Panc1 (cell line): ENCODE data around the gene IGSF9. TPM values are rescaled to one million over a fixed set of nuclear protein-coding genes. Genes with fewer than 3 reads are reported as not detected.

Source experiments
- ATAC-seq: fragments of 200-7000 bp; cut with Tn5 transposase; 2 replicates; pipeline ENCODE4 v1.9.1; 2020; ENCODE audit warnings: mild to moderate bottlenecking, moderate library complexity
- BruUV-seq: library from RNA; stranded (reverse); fragments of 400-500 nt; replicated peaks from 2 replicates; lab custom pipeline; 2021; lab: Mats Ljungman, UMichigan
- CTCF ChIA-PET: fragments of 300-600 bp; sonication (Branson Sonifier 250); formaldehyde crosslinking; loops from one replicate; lab custom pipeline; 2022; ENCODE audit warnings: antibody characterized with exemption; lab: Charles Lee
- POLR2A ChIA-PET: fragments of 300-600 bp; sonication (Branson Sonifier 250); formaldehyde crosslinking; loops from one replicate; lab custom pipeline; 2022; ENCODE audit warnings: antibody characterized with exemption; lab: Charles Lee
- DNase-seq: peaks from one replicate; pipeline ENCODE4 v3.0.0-alpha.2; 2010; ENCODE audit warnings: low read depth, low spot score
- H3K27ac ChIP-seq: 2 replicates; pipeline ENCODE4 v1.5.1; 2011; ENCODE audit warnings: mild to moderate bottlenecking, low read length, inconsistent platforms
- H3K27me3 ChIP-seq: fragments of 200-500 bp; sonication (Bioruptor generic); 2 replicates; pipeline ENCODE4 v1.6.0; 2014; ENCODE audit warnings: low read length, inconsistent platforms; ENCODE audit not compliant: control insufficient read depth, insufficient read depth
- H3K36me3 ChIP-seq: fragments of 200-500 bp; sonication (Bioruptor generic); 2 replicates; pipeline ENCODE4 v1.5.1; 2014; ENCODE audit warnings: inconsistent platforms, mild to moderate bottlenecking, low read length, moderate library complexity; ENCODE audit not compliant: control insufficient read depth, insufficient read depth
- H3K4me1 ChIP-seq: 2 replicates; pipeline ENCODE4 v1.5.1; 2011; ENCODE audit warnings: inconsistent platforms, mild to moderate bottlenecking, low read length, moderate library complexity; ENCODE audit not compliant: control insufficient read depth, insufficient read depth
- H3K4me3 ChIP-seq, 2 experiments: 2 replicates each; pipeline ENCODE4 v1.5.1; 2011 to 2012; ENCODE audit warnings: low read depth in 2 of 2, low read length in 2 of 2, mild to moderate bottlenecking in 2 of 2, inconsistent platforms in 1 of 2, moderate library complexity in 1 of 2
- H3K9me3 ChIP-seq: fragments of 200-500 bp; sonication (Bioruptor generic); 2 replicates; pipeline ENCODE4 v1.5.1; 2014; ENCODE audit warnings: low read depth, mild to moderate bottlenecking, inconsistent platforms, low read length, moderate library complexity; ENCODE audit not compliant: control insufficient read depth, insufficient read depth
- POLR2AphosphoS5 ChIP-seq: IDR thresholded peaks from 2 replicates; pipeline ENCODE4 v1.6.1; 2012; ENCODE audit warnings: mild to moderate bottlenecking, low read depth, low read length, moderate library complexity
- SIN3A ChIP-seq: IDR thresholded peaks from 2 replicates; pipeline ENCODE4 v1.6.1; 2012; ENCODE audit warnings: low read depth, mild to moderate bottlenecking, low read length, moderate library complexity, borderline replicate concordance; ENCODE audit not compliant: insufficient read depth
- TCF7L2 ChIP-seq: IDR thresholded peaks from 2 replicates; pipeline ENCODE4 v1.6.1; 2011; ENCODE audit warnings: mild to moderate bottlenecking, low read depth, low read length, inconsistent platforms
- in situ Hi-C: cut with HindIII; loops from 2 replicates; pipeline ENCODE4 v1.10.0; 2016; ENCODE audit warnings: low sequenced_read_pairs, low pct_unique_long_range_greater_than_20kb
- intact Hi-C: fragments of 100-400 bp; cut with micrococcal nuclease; formaldehyde crosslinking; loops from one replicate; pipeline ENCODE4 v1.10.0; 2022; ENCODE audit not compliant: unreplicated experiment
- total RNA-seq: library from RNA; stranded (reverse); gene quantifications from one replicate; pipeline ENCODE4 v1.2.1, GENCODE V29; 2021; ENCODE audit not compliant: unreplicated experiment
- TF ChIP-seq, protein P1 (sequence below), 2 experiments: IDR thresholded peaks; 2 replicates each; pipeline ENCODE4 v1.6.1; 2011 to 2012; ENCODE audit warnings: low read depth in 2 of 2, control low read depth in 1 of 2, low read length in 1 of 2, mild to moderate bottlenecking in 1 of 2, moderate library complexity in 1 of 2; ENCODE audit not compliant: insufficient read depth in 1 of 2
- TF ChIP-seq, protein P2 (sequence below): fragments of 450-650 bp; IDR thresholded peaks from 2 replicates; pipeline ENCODE4 v1.5.1; 2017; ENCODE audit warnings: mild to moderate bottlenecking

IGSF9 gene
- total RNA-seq, 1 experiment from 2014 or later = 0.51 TPM

DNA sequence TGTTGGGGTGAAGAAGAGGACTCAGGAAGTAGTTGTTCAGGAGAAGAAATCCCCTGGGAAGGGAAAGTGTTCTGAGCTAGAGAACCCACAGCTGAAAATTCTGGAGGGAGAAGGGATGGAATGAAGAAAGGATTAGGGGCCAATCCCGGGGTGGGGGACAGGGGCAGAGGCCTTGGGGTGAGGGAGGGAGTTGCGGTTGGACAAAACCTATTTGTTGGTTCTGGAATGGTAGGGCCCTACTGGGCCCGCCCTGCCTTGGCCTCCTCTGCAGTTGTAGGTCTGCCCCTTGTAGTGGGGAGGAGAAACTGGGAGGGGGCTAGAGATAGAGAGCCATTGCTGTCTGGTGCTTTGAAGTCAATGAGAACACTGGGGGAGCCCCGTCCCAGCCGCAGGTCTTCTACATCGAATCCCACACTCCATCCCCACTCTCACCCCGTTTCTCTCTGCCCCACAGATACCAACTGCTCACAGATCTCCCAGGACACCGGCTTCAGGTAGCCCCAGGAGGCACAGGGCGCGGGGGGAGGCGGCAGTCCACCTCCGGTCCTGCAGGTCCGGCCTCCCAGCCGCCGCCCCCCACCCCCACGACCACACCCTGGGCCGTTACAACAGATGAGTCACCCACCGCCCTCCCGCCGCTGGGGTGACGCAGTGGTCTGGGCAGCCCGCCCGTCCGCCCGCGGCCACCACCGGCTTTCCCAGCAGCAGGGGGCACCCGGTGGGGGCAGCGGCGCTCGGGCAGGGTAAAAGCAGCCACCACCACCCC, 21.2 kb downstream of the IGSF9 start:
- ChIA-PET POLR2A (interaction anchor here (0.6 to 1.0 kb wide), 4 partner anchors 9 to 792 kb away, joined by 3 to 9 read pairs (median 6); partner anchors contain the start of gene SLAMF9), CTCF (interaction anchor here (1.3 kb wide), 1 partner anchor 84 kb away, joined by 4 read pairs; no protein-coding TSS in a partner anchor)
- Histone ChIP-seq H3K36me3 (0 out of 2 replicates have a peak, but pooled peaks cover 4% of the 10 kb centered on the region), H3K27me3 (no peaks in the 10 kb centered on the region), H3K4me3 (peak overlapping the region; percentile 81 to 96), H3K4me1 (peaks cover 46% of the 10 kb centered on the region), H3K27ac (peak overlapping the region; percentile 87), H3K9me3 (no peaks in the 10 kb centered on the region)
- ATAC-seq = peak; percentile 72
- BruUV-seq = no TSS peak
- in situ Hi-C loops = no loop called here
- no peak for DNase-seq
- no peak for TF ChIP-seq TCF7L2
- peak; percentile 73 for TF ChIP-seq POLR2AphosphoS5
- TF ChIP-seq, protein P1, sequence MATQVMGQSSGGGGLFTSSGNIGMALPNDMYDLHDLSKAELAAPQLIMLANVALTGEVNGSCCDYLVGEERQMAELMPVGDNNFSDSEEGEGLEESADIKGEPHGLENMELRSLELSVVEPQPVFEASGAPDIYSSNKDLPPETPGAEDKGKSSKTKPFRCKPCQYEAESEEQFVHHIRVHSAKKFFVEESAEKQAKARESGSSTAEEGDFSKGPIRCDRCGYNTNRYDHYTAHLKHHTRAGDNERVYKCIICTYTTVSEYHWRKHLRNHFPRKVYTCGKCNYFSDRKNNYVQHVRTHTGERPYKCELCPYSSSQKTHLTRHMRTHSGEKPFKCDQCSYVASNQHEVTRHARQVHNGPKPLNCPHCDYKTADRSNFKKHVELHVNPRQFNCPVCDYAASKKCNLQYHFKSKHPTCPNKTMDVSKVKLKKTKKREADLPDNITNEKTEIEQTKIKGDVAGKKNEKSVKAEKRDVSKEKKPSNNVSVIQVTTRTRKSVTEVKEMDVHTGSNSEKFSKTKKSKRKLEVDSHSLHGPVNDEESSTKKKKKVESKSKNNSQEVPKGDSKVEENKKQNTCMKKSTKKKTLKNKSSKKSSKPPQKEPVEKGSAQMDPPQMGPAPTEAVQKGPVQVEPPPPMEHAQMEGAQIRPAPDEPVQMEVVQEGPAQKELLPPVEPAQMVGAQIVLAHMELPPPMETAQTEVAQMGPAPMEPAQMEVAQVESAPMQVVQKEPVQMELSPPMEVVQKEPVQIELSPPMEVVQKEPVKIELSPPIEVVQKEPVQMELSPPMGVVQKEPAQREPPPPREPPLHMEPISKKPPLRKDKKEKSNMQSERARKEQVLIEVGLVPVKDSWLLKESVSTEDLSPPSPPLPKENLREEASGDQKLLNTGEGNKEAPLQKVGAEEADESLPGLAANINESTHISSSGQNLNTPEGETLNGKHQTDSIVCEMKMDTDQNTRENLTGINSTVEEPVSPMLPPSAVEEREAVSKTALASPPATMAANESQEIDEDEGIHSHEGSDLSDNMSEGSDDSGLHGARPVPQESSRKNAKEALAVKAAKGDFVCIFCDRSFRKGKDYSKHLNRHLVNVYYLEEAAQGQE (IDR thresholded peaks at IDR 0.05; ENCODE audit: insufficient read depth in 1 of 2, low read depth in 2 of 2, low read length in 1 of 2) = no peak
- TF ChIP-seq, protein P2, sequence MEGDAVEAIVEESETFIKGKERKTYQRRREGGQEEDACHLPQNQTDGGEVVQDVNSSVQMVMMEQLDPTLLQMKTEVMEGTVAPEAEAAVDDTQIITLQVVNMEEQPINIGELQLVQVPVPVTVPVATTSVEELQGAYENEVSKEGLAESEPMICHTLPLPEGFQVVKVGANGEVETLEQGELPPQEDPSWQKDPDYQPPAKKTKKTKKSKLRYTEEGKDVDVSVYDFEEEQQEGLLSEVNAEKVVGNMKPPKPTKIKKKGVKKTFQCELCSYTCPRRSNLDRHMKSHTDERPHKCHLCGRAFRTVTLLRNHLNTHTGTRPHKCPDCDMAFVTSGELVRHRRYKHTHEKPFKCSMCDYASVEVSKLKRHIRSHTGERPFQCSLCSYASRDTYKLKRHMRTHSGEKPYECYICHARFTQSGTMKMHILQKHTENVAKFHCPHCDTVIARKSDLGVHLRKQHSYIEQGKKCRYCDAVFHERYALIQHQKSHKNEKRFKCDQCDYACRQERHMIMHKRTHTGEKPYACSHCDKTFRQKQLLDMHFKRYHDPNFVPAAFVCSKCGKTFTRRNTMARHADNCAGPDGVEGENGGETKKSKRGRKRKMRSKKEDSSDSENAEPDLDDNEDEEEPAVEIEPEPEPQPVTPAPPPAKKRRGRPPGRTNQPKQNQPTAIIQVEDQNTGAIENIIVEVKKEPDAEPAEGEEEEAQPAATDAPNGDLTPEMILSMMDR = no peak
- peak; percentile 93; the same call in 1 of the 2 replicates for TF ChIP-seq SIN3A
- intact Hi-C loops = no loop called here

DNA sequence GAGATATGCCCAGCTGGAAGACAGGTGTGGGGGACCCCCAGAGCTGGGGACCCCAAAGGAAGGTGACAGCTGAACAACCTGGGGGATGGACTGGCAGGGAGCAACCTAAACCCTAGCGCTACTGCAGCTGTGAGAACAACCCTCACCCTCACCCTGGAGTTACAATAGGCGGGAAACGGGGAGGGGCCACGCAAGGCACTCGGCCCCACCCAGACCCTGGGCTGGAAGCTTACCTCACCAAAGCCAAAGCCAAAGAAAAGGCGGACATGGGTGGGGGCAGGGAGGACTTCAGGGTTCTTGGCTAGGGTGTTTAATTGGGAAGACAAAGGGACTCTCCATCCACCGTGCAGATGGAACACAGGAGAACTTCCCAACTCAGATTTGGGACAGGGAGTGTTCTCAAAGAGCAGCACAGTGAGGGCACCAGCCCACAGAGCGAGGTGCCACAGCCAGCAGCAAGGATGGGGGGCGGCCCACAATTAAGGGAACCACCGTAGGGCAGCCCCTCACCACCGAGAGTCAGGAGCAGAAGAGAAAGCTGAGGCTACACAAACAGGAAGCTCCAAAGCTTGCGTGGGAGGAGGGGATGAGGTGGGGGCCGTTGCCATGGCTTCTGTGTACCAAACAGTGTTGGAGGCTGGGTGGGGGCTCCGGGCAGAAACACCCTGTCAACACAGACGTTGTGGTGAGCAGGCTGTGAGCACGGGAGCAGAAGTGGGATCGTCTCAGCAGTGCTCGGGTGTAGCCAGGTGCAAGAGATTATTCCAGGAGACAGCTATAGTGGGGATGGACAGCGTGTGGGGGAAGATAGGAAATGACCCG, 22.0 kb downstream of the IGSF9 start:
- Histone ChIP-seq H3K4me3 (peak overlapping the region; percentile 81 to 96), H3K36me3 (0 out of 2 replicates have a peak, but pooled peaks cover 5% of the 10 kb centered on the region), H3K27me3 (no peaks in the 10 kb centered on the region), H3K9me3 (no peaks in the 10 kb centered on the region), H3K27ac (peak overlapping the region; percentile 87), H3K4me1 (peaks cover 54% of the 10 kb centered on the region)
- intact Hi-C loops (no loop called here), in situ Hi-C loops (no loop called here)
- POLR2A ChIA-PET = interaction anchor here (0.6 to 1.0 kb wide), 4 partner anchors 8 to 791 kb away, joined by 3 to 9 read pairs (median 6); partner anchors contain the start of gene SLAMF9
- BruUV-seq = no TSS peak
- DNase-seq (no peak), ATAC-seq (peak; percentile 20)
- no peak for TF ChIP-seq POLR2AphosphoS5
- TF ChIP-seq, protein P1 (IDR thresholded peaks at IDR 0.05; ENCODE audit: insufficient read depth in 1 of 2, low read depth in 2 of 2, low read length in 1 of 2) = no peak
- TF ChIP-seq, protein P2 = no peak
- TF ChIP-seq SIN3A = no peak
- TF ChIP-seq TCF7L2 = no peak
- CTCF ChIA-PET = no interaction called here
